Endothelial cell of umbilical vein (primary cell): ENCODE data around the gene DSG4. TPM values are rescaled to one million over a fixed set of nuclear protein-coding genes. Genes with fewer than 3 reads are reported as not detected.

Experiments
- BruUV-seq: library from RNA; stranded (reverse); fragments of 400-500 nt; replicated peaks from 2 replicates; lab custom pipeline; 2021; lab: Mats Ljungman, UMichigan
- CTCF ChIA-PET: fragments of 300-600, 350-600 bp; sonication (Branson Sonifier 250); formaldehyde crosslinking; loops from one replicate; lab custom pipeline; 2021; ENCODE audit warnings: antibody characterized with exemption, inconsistent platforms; lab: Charles Lee
- POLR2A ChIA-PET: fragments of 300-600, 350-600 bp; sonication (Branson Sonifier 250); formaldehyde crosslinking; loops from one replicate; lab custom pipeline; 2021; ENCODE audit warnings: antibody characterized with exemption, inconsistent platforms; lab: Charles Lee
- DNase-seq: peaks from one replicate; pipeline ENCODE4 v3.0.0-alpha.2; 2011; ENCODE audit warnings: low read depth, low spot score
- FAIRE-seq: peaks from 2 replicates; lab custom pipeline; 2011; peaks lifted over from hg19 to GRCh38; lab: Jason Lieb, UNC
- H2AFZ ChIP-seq: 2 replicates; pipeline ENCODE4 v1.6.0; 2012; ENCODE audit warnings: low read depth, low read length, control low read depth, inconsistent platforms
- H3K27ac ChIP-seq: 2 replicates; pipeline ENCODE4 v1.5.1; 2011; ENCODE audit warnings: low read depth, mild to moderate bottlenecking, control low read depth, low read length, moderate library complexity; ENCODE audit not compliant: insufficient read depth
- H3K27me3 ChIP-seq, 2 experiments: 2 replicates each; pipeline versions ENCODE4 v1.6.0 to v1.6.1; 2011; ENCODE audit warnings: low read length in 2 of 2, mixed read lengths in 1 of 2; ENCODE audit not compliant: control insufficient read depth in 2 of 2, insufficient read depth in 2 of 2
- H3K36me3 ChIP-seq, 2 experiments: 2 replicates in 1 of 2; 3 replicates in 1 of 2; pipeline ENCODE4 v1.5.1; 2011; ENCODE audit warnings: low read length in 2 of 2, mild to moderate bottlenecking in 1 of 2, moderate library complexity in 1 of 2; ENCODE audit not compliant: control insufficient read depth in 2 of 2, insufficient read depth in 2 of 2; ENCODE audit errors: extremely low read depth in 1 of 2
- H3K4me1 ChIP-seq: 3 replicates; pipeline ENCODE4 v1.5.1; 2011; ENCODE audit warnings: mild to moderate bottlenecking, low read length; ENCODE audit not compliant: control insufficient read depth, insufficient read depth; ENCODE audit errors: extremely low read depth
- H3K4me2 ChIP-seq: 2 replicates; pipeline ENCODE4 v1.6.1; 2011; ENCODE audit warnings: low read length, control low read depth, mixed read lengths; ENCODE audit not compliant: insufficient read depth
- H3K4me3 ChIP-seq, 3 experiments: fragments of 200-600 bp in 1 of 3; sonication (generic), shearing (Covaris generic) in 1 of 3; replicated peaks in 1 of 3; 2 replicates each; pipeline ENCODE4 v1.5.1; 2011 to 2016; ENCODE audit warnings: control low read depth in 3 of 3, low read length in 3 of 3, mild to moderate bottlenecking in 2 of 3, inconsistent platforms in 1 of 3, low read depth in 1 of 3, moderate library complexity in 1 of 3; ENCODE audit not compliant: insufficient read depth in 1 of 3
- H3K79me2 ChIP-seq: 2 replicates; pipeline ENCODE4 v1.6.0; 2012; ENCODE audit warnings: low read length, inconsistent platforms; ENCODE audit not compliant: control insufficient read depth, insufficient read depth
- H3K9ac ChIP-seq: replicated peaks from 2 replicates; pipeline ENCODE3; 2011; ENCODE audit warnings: low read length, control low read depth; ENCODE audit not compliant: insufficient read depth; ENCODE audit errors: extremely low read depth
- H3K9me1 ChIP-seq: replicated peaks from 3 replicates; pipeline ENCODE4 v1.6.0; 2011; ENCODE audit warnings: mild to moderate bottlenecking, low read length; ENCODE audit not compliant: control insufficient read depth, insufficient read depth; ENCODE audit errors: extremely low read depth
- H3K9me3 ChIP-seq: replicated peaks from 2 replicates; pipeline ENCODE4 v1.5.1; 2012; ENCODE audit warnings: low read length, inconsistent platforms; ENCODE audit not compliant: control insufficient read depth, insufficient read depth
- H4K20me1 ChIP-seq: replicated peaks from 2 replicates; pipeline ENCODE3; 2011; ENCODE audit warnings: mild to moderate bottlenecking, low read length; ENCODE audit not compliant: control insufficient read depth, insufficient read depth; ENCODE audit errors: extremely low read depth
- EZH2 ChIP-seq: IDR thresholded peaks from 2 replicates; pipeline ENCODE4 v1.6.1; 2012; ENCODE audit warnings: borderline replicate concordance, low read depth, mild to moderate bottlenecking, moderate library complexity, low read length, inconsistent platforms; ENCODE audit not compliant: severe bottlenecking
- FOS ChIP-seq: IDR thresholded peaks from 2 replicates; pipeline ENCODE4 v1.6.1; 2011; ENCODE audit warnings: mild to moderate bottlenecking, low read length, moderate library complexity, borderline replicate concordance; ENCODE audit not compliant: insufficient read depth
- GATA2 ChIP-seq: IDR thresholded peaks from 2 replicates; pipeline ENCODE4 v1.7.0; 2011; ENCODE audit warnings: low read depth, mild to moderate bottlenecking, moderate library complexity, mixed read lengths, low read length; ENCODE audit not compliant: insufficient read length, insufficient read depth
- JUN ChIP-seq: IDR thresholded peaks from 2 replicates; pipeline ENCODE4 v1.6.1; 2011; ENCODE audit warnings: borderline replicate concordance, low read depth; ENCODE audit not compliant: insufficient read length, insufficient read depth
- MYC ChIP-seq: IDR thresholded peaks from one replicate; pipeline ENCODE4 v1.6.1; 2011; ENCODE audit warnings: mild to moderate bottlenecking, low read depth, low read length
- POLR2A ChIP-seq: IDR thresholded peaks from 2 replicates; pipeline ENCODE4 v1.6.1; 2012; ENCODE audit warnings: low read depth, mild to moderate bottlenecking, control low read depth, low read length
- POLR2AphosphoS5 ChIP-seq: IDR thresholded peaks from 2 replicates; pipeline ENCODE4 v1.6.1; 2012; ENCODE audit warnings: low read depth, mild to moderate bottlenecking, control low read depth, low read length, moderate library complexity; ENCODE audit not compliant: insufficient read depth
- dilution Hi-C: fragments of 300-500 bp; cut with MboI; formaldehyde crosslinking; loops from one replicate; pipeline ENCODE4 v1.15.0; 2019; ENCODE audit warnings: low sequenced_read_pairs; ENCODE audit not compliant: extremely low pct_ligation_motif_present
- intact Hi-C: fragments of 100-400 bp; cut with micrococcal nuclease; formaldehyde crosslinking; loops from one replicate; pipeline ENCODE4 v1.10.0; 2022
- polyA plus RNA-seq, 4 experiments: library from polyadenylated mRNA; depleted of rRNA in 3 of 4; stranded (reverse) in 3 of 4; unstranded in 1 of 4; fragments of >200 nt; gene quantifications; 2 replicates each; pipeline versions ENCODE4 v1.2.1 to v1.2.3, GENCODE V29; 2011 to 2012; ENCODE audit warnings: missing spikeins in 1 of 4
- total RNA-seq: library from RNA; stranded (reverse); gene quantifications from 2 replicates; pipeline ENCODE4 v1.2.3, GENCODE V29; 2021
- TF ChIP-seq, protein P1 (sequence below): IDR thresholded peaks from 2 replicates; pipeline ENCODE4 v1.6.1; 2011; ENCODE audit not compliant: insufficient read depth, insufficient read length
- TF ChIP-seq, protein P2 (sequence below), 2 donors: IDR thresholded peaks; 1 replicate in 1 of 2; 2 replicates in 1 of 2; pipeline ENCODE4 v1.5.1; 2011; ENCODE audit warnings: low read length in 2 of 2, mild to moderate bottlenecking in 2 of 2, moderate library complexity in 2 of 2, control low read depth in 1 of 2, inconsistent platforms in 1 of 2, low read depth in 1 of 2; ENCODE audit not compliant: insufficient read depth in 1 of 2; ENCODE audit errors: extremely low read depth in 1 of 2

The DSG4 gene
- total and polyA plus RNA-seq, 2 donors (not counting 3 experiments of a cell fraction or from before 2014, with no cell fraction given), result not detected

DNA sequence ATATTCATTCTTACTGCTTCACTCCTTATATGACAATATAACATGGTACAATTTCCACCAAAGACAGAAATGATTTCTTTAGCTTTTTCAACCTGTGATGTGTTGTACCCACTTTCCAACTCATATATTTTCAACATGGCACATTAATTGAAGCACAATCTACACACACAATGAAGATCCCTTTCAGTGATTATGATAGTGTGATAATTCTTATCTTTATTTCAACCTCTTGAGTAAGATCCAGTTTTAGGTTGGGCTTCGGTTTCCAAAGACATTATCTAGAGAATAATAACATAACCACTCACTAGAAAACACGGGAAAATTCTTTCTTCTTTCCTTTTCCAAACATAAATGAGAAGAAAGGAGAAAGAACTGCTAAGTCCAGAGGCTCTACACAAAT is 67.6 kb downstream of the DSG4 start:
- Histone ChIP-seq H3K79me2 (no peaks in the 10 kb centered on the region), H3K4me2 (no peak overlapping the region), H2AFZ (no peak overlapping the region), H3K9me3 (no peaks in the 10 kb centered on the region), H3K27me3 (no peaks in the 10 kb centered on the region), H3K9me1 (no peaks in the 10 kb centered on the region), H3K36me3 (no peaks in the 10 kb centered on the region), H3K27ac (no peak overlapping the region), H3K4me3 (no peak overlapping the region), H4K20me1 (no peaks in the 10 kb centered on the region), H3K9ac (no peak overlapping the region), H3K4me1 (no peaks in the 10 kb centered on the region)
- CTCF ChIA-PET, result no interaction called here
- no peak for FAIRE-seq
- dilution Hi-C loops, result no loop called here
- POLR2A ChIA-PET, result no interaction called here
- intact Hi-C loops, result no loop called here
- BruUV-seq, result no TSS peak
- DNase-seq, result no peak
- TF ChIP-seq FOS (no peak), MYC (no peak), EZH2 (no peak), JUN (no peak), POLR2AphosphoS5 (no peak), POLR2A (no peak), GATA2 (no peak)
- TF ChIP-seq, protein P1, sequence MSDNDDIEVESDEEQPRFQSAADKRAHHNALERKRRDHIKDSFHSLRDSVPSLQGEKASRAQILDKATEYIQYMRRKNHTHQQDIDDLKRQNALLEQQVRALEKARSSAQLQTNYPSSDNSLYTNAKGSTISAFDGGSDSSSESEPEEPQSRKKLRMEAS, result no peak
- TF ChIP-seq, protein P2, sequence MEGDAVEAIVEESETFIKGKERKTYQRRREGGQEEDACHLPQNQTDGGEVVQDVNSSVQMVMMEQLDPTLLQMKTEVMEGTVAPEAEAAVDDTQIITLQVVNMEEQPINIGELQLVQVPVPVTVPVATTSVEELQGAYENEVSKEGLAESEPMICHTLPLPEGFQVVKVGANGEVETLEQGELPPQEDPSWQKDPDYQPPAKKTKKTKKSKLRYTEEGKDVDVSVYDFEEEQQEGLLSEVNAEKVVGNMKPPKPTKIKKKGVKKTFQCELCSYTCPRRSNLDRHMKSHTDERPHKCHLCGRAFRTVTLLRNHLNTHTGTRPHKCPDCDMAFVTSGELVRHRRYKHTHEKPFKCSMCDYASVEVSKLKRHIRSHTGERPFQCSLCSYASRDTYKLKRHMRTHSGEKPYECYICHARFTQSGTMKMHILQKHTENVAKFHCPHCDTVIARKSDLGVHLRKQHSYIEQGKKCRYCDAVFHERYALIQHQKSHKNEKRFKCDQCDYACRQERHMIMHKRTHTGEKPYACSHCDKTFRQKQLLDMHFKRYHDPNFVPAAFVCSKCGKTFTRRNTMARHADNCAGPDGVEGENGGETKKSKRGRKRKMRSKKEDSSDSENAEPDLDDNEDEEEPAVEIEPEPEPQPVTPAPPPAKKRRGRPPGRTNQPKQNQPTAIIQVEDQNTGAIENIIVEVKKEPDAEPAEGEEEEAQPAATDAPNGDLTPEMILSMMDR (IDR thresholded peaks at IDR 0.05; ENCODE audit: extremely low read depth in 1 of 2, insufficient read depth in 1 of 2, low read depth in 1 of 2, low read length in 2 of 2), result no peak
